Karpas-422 (cell line): ENCODE results near the gene IL20RA. TPM values are rescaled to one million over a fixed set of nuclear protein-coding genes. Genes with fewer than 3 reads are reported as not detected.
A peak's percentile ranks its signal among the peaks of the same experiment; 100 is the strongest.

Experiments used
- DNase-seq: peaks from one replicate; pipeline ENCODE4 v3.0.0-alpha.2; 2015
- H2AFZ ChIP-seq: fragments of 200-600 bp; sonication (generic); 2 replicates; pipeline ENCODE4 v1.6.1; 2014; ENCODE audit warnings: antibody characterized with exemption, low read length, mixed read lengths
- H3K27ac ChIP-seq: fragments of 200-600 bp; sonication (generic); 2 replicates; pipeline ENCODE4 v1.5.1; 2014; ENCODE audit warnings: mild to moderate bottlenecking, low read length, moderate library complexity
- H3K27me3 ChIP-seq: fragments of 200-600 bp; sonication (generic); 2 replicates; pipeline ENCODE4 v1.6.1; 2014; ENCODE audit warnings: low read length, mixed read lengths
- H3K36me3 ChIP-seq: fragments of 200-600 bp; sonication (generic); 2 replicates; pipeline ENCODE4 v1.6.1; 2014; ENCODE audit warnings: low read length, mixed read lengths; ENCODE audit not compliant: insufficient read depth
- H3K4me1 ChIP-seq: fragments of 200-600 bp; sonication (generic); 2 replicates; pipeline ENCODE4 v1.6.1; 2014; ENCODE audit warnings: mild to moderate bottlenecking, low read length, mixed read lengths
- H3K4me2 ChIP-seq: fragments of 200-600 bp; sonication (generic); 2 replicates; pipeline ENCODE4 v1.6.1; 2014; ENCODE audit warnings: low read length, low read depth, mild to moderate bottlenecking; ENCODE audit not compliant: poor library complexity, severe bottlenecking
- H3K4me3 ChIP-seq: fragments of 200-600 bp; sonication (generic); 2 replicates; pipeline ENCODE4 v1.5.1; 2014; ENCODE audit warnings: mild to moderate bottlenecking, antibody characterized with exemption, low read length, mixed read lengths
- H3K79me2 ChIP-seq: fragments of 200-600 bp; sonication (generic); 2 replicates; pipeline ENCODE4 v1.6.1; 2014; ENCODE audit warnings: mild to moderate bottlenecking, low read length, mixed read lengths
- H3K9ac ChIP-seq: fragments of 200-600 bp; sonication (generic); 2 replicates; pipeline ENCODE4 v1.6.0; 2014; ENCODE audit warnings: low read length
- H3K9me2 ChIP-seq: fragments of 200-600 bp; sonication (generic), shearing (Covaris generic); replicated peaks from 2 replicates; pipeline ENCODE4 v1.6.0; 2014; ENCODE audit warnings: mild to moderate bottlenecking, low read length, moderate library complexity; ENCODE audit not compliant: insufficient read depth
- H3K9me3 ChIP-seq: fragments of 300-700, 200-600 bp; sonication (generic); 2 replicates; pipeline ENCODE4 v1.6.1; 2014; ENCODE audit warnings: low read length, mixed read lengths
- H4K20me1 ChIP-seq: fragments of 200-600 bp; sonication (generic); 2 replicates; pipeline ENCODE4 v1.6.1; 2014; ENCODE audit warnings: mild to moderate bottlenecking, antibody characterized with exemption, low read length, low read depth; ENCODE audit not compliant: insufficient read depth
- total RNA-seq: library from RNA; depleted of rRNA; stranded (reverse); fragments of >200 nt; shearing (Covaris generic); gene quantifications from 2 replicates; pipeline ENCODE4 v1.2.3, GENCODE V29; 2014; ENCODE audit warnings: low replicate concordance

The IL20RA gene
- total RNA-seq, 1 experiment from 2014 or later = not detected

- Histone ChIP-seq H3K36me3 (no peaks in the 10 kb centered on the region), H3K27ac (no peak overlapping the region), H3K4me2 (no peak overlapping the region), H2AFZ (no peak overlapping the region), H3K9me2 (no peaks in the 10 kb centered on the region), H3K9ac (no peak overlapping the region), H3K4me3 (no peak overlapping the region), H3K9me3 (no peaks in the 10 kb centered on the region), H4K20me1 (no peaks in the 10 kb centered on the region), H3K27me3 (no peaks in the 10 kb centered on the region), H3K79me2 (no peaks in the 10 kb centered on the region), H3K4me1 (no peaks in the 10 kb centered on the region)
- DNase-seq = peak; percentile 17
Measured at GRCh38 chr6:137056121-137056880, 11.5 kb upstream of the IL20RA start.

GRCh38 chr6:137051790-137052472 is 7.2 kb upstream of the IL20RA start:
- H3K9me3 ChIP-seq = no peaks in the 10 kb centered on the region
- H3K27me3 ChIP-seq = no peaks in the 10 kb centered on the region
- H3K27ac ChIP-seq = no peak overlapping the region
- H4K20me1 ChIP-seq = no peaks in the 10 kb centered on the region
- H2AFZ ChIP-seq = no peak overlapping the region
- H3K9me2 ChIP-seq = no peaks in the 10 kb centered on the region
- H3K4me1 ChIP-seq = no peaks in the 10 kb centered on the region
- H3K9ac ChIP-seq = no peak overlapping the region
- no peaks in the 10 kb centered on the region for H3K36me3 ChIP-seq
- no peak overlapping the region for H3K4me2 ChIP-seq
- DNase-seq = no peak
- H3K4me3 ChIP-seq = no peak overlapping the region
- no peaks in the 10 kb centered on the region for H3K79me2 ChIP-seq

DNA sequence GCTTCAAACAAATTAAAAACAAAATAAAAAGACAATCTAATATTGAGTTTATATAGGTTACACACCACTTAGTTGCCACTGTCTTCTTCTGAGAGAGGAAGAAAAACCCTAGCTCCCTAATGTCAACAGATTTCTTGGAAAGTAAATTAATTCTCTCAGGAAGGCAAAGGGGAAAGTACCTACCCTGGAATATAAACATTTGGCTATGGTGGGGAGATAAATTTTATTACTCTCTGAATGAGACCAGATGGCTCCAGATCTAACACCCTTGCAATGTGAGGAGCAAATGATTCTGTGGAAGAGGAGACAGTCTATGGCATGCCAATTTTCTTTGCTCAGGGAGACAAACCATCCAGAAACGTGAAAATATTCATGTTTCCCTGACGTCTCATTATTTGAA is 4.3 kb upstream of the IL20RA start:
- DNase-seq = no peak
- Histone ChIP-seq H3K36me3 (no peaks in the 10 kb centered on the region), H3K4me1 (peaks cover 7% of the 10 kb centered on the region; the same call in 1 of the 2 replicates), H2AFZ (no peak overlapping the region), H3K9ac (no peak overlapping the region), H3K27ac (no peak overlapping the region), H3K4me3 (no peak overlapping the region), H4K20me1 (no peaks in the 10 kb centered on the region), H3K27me3 (no peaks in the 10 kb centered on the region), H3K4me2 (no peak overlapping the region), H3K9me3 (no peaks in the 10 kb centered on the region), H3K79me2 (no peaks in the 10 kb centered on the region), H3K9me2 (no peaks in the 10 kb centered on the region)

GRCh38 chr6:137046871-137047412 is 2.2 kb upstream of the IL20RA start:
- Histone ChIP-seq H3K36me3 (no peaks in the 10 kb centered on the region), H3K9me3 (no peaks in the 10 kb centered on the region), H3K4me2 (no peak overlapping the region), H3K9me2 (no peaks in the 10 kb centered on the region), H2AFZ (no peak overlapping the region), H3K79me2 (no peaks in the 10 kb centered on the region), H3K9ac (no peak overlapping the region), H4K20me1 (no peaks in the 10 kb centered on the region), H3K27me3 (no peaks in the 10 kb centered on the region), H3K27ac (no peak overlapping the region), H3K4me3 (no peak overlapping the region), H3K4me1 (peaks cover 12% of the 10 kb centered on the region; the same call in 1 of the 2 replicates)
- peak; percentile 39 for DNase-seq

- Histone ChIP-seq H3K4me3 (no peak overlapping the region), H3K9ac (no peak overlapping the region), H3K27me3 (no peaks in the 10 kb centered on the region), H3K36me3 (no peaks in the 10 kb centered on the region), H3K9me2 (no peaks in the 10 kb centered on the region), H4K20me1 (no peaks in the 10 kb centered on the region), H3K27ac (no peak overlapping the region), H3K9me3 (no peaks in the 10 kb centered on the region), H3K4me2 (peak overlapping the region; percentile 81), H2AFZ (no peak overlapping the region), H3K79me2 (no peaks in the 10 kb centered on the region), H3K4me1 (peaks cover 12% of the 10 kb centered on the region; the same call in 1 of the 2 replicates)
- peak; percentile 33 for DNase-seq
Measured at GRCh38 chr6:137045222-137045789, 541 bp upstream of the IL20RA start.

DNA sequence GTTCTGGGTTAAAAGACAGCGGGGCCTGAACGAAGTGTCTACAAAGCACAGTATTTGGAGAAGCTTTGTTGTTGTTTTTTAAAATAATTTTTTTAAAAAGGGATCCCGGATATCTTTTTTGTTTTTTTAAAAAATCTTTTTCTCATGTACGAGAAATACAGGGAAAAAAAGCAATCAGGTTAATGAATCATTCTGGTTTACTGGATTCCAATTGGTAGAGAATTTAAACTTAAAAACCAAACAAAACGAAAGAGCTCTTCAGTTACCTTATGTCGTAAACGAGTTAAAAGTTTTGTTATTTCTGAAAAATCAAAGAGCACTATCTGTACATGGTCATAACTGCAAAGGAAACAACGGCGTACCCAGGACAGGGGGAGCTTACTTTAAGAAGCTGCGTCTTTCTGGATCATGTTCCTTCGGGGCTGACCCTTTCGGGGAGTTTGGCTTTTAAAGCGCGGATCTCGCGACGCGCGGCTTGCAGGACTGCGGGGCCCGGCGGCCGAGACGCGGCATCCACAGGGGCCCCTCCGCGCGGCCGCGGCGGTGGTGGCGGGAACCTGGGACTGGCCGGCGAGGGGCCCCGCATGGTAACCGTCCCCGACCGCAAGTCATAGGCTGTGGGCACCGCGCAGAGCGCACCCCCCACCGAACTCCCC is 927 bp downstream of the IL20RA start:
- no peak for DNase-seq
- H3K4me1 ChIP-seq = peaks cover 12% of the 10 kb centered on the region; the same call in 1 of the 2 replicates
- H3K27me3 ChIP-seq = no peaks in the 10 kb centered on the region
- peak overlapping the region; percentile 69 for H3K4me3 ChIP-seq
- peak overlapping the region; percentile 47 for H3K9ac ChIP-seq
- H3K79me2 ChIP-seq = no peaks in the 10 kb centered on the region
- no peaks in the 10 kb centered on the region for H3K9me2 ChIP-seq
- no peaks in the 10 kb centered on the region for H4K20me1 ChIP-seq
- peak overlapping the region; percentile 68; the same call in 1 of the 2 replicates for H2AFZ ChIP-seq
- no peak overlapping the region for H3K27ac ChIP-seq
- H3K4me2 ChIP-seq = peak overlapping the region; percentile 81
- no peaks in the 10 kb centered on the region for H3K36me3 ChIP-seq
- no peaks in the 10 kb centered on the region for H3K9me3 ChIP-seq

GRCh38 chr6:137040393-137040792 is 4.4 kb downstream of the IL20RA start:
- Histone ChIP-seq H3K9ac (no peak overlapping the region), H3K27ac (no peak overlapping the region), H3K27me3 (no peaks in the 10 kb centered on the region), H4K20me1 (no peaks in the 10 kb centered on the region), H2AFZ (no peak overlapping the region), H3K9me3 (no peaks in the 10 kb centered on the region), H3K4me1 (peaks cover 12% of the 10 kb centered on the region; the same call in 1 of the 2 replicates), H3K4me3 (no peak overlapping the region), H3K36me3 (no peaks in the 10 kb centered on the region), H3K4me2 (no peak overlapping the region), H3K9me2 (no peaks in the 10 kb centered on the region), H3K79me2 (no peaks in the 10 kb centered on the region)
- DNase-seq = no peak
